H9 (cell line): ENCODE results near the gene TMEM97. TPM values are rescaled to one million over a fixed set of nuclear protein-coding genes. Genes with fewer than 3 reads are reported as not detected.

Source experiments
- DNase-seq: peaks from one replicate; pipeline ENCODE4 v3.0.0-alpha.2; 2017
- H2AFZ ChIP-seq: one replicate; pipeline ENCODE4 v1.6.1; 2013; ENCODE audit warnings: mild to moderate bottlenecking, low read length, control low read depth, moderate library complexity
- H2AK5ac ChIP-seq: 2 replicates; pipeline ENCODE4 v1.6.1; 2013; ENCODE audit warnings: low read length, control low read depth, mixed read lengths; ENCODE audit not compliant: insufficient read length
- H2BK120ac ChIP-seq: one replicate; pipeline ENCODE4 v1.6.1; 2013; ENCODE audit warnings: low read depth, mild to moderate bottlenecking, low read length, control low read depth, inconsistent platforms; ENCODE audit not compliant: poor library complexity, severe bottlenecking
- H2BK12ac ChIP-seq: 2 replicates; pipeline ENCODE4 v1.6.1; 2013; ENCODE audit warnings: low read length, control low read depth, mixed read lengths, low read depth; ENCODE audit not compliant: insufficient read length
- H2BK15ac ChIP-seq: 2 replicates; pipeline ENCODE4 v1.6.1; 2013; ENCODE audit warnings: low read depth, low read length, control low read depth
- H2BK20ac ChIP-seq: one replicate; pipeline ENCODE4 v1.6.1; 2013; ENCODE audit warnings: low read depth, mild to moderate bottlenecking, low read length, control low read depth, inconsistent platforms; ENCODE audit not compliant: poor library complexity, severe bottlenecking
- H2BK5ac ChIP-seq: 2 replicates; pipeline ENCODE4 v1.6.1; 2013; ENCODE audit warnings: low read length, control low read depth, mixed read lengths; ENCODE audit not compliant: insufficient read length
- H3K14ac ChIP-seq: 2 replicates; pipeline ENCODE4 v1.6.1; 2013; ENCODE audit warnings: low read length, control low read depth; ENCODE audit not compliant: insufficient read depth
- H3K18ac ChIP-seq: 2 replicates; pipeline ENCODE4 v1.6.1; 2013; ENCODE audit warnings: low read depth, mild to moderate bottlenecking, mixed read lengths, low read length, control low read depth; ENCODE audit not compliant: insufficient read length
- H3K23ac ChIP-seq: 2 replicates; pipeline ENCODE4 v1.6.1; 2013; ENCODE audit warnings: low read length, control low read depth, mixed read lengths, low read depth; ENCODE audit not compliant: insufficient read length
- H3K23me2 ChIP-seq: 2 replicates; pipeline ENCODE4 v1.6.1; 2013; ENCODE audit warnings: low read depth, mild to moderate bottlenecking, mixed read lengths, low read length, control low read depth; ENCODE audit not compliant: insufficient read length, poor library complexity, severe bottlenecking
- H3K27ac ChIP-seq: 2 replicates; pipeline ENCODE4 v1.5.1; 2013; ENCODE audit warnings: low read length, control low read depth, mixed read lengths, low read depth; ENCODE audit not compliant: insufficient read length
- H3K27me3 ChIP-seq: 2 replicates; pipeline ENCODE4 v1.6.1; 2013; ENCODE audit warnings: low read length, control low read depth, inconsistent platforms; ENCODE audit not compliant: insufficient read depth
- H3K4ac ChIP-seq: 2 replicates; pipeline ENCODE4 v1.6.1; 2013; ENCODE audit warnings: low read depth, mild to moderate bottlenecking, control low read depth, inconsistent platforms, low read length, moderate library complexity
- H3K4me1 ChIP-seq: 2 replicates; pipeline ENCODE4 v1.6.1; 2013; ENCODE audit warnings: low read length, control low read depth, inconsistent platforms; ENCODE audit not compliant: insufficient read depth
- H3K4me2 ChIP-seq: 2 replicates; pipeline ENCODE4 v1.6.1; 2013; ENCODE audit warnings: low read length, control low read depth, mixed read lengths; ENCODE audit not compliant: insufficient read length, insufficient read depth
- H3K56ac ChIP-seq: 2 replicates; pipeline ENCODE4 v1.6.1; 2013; ENCODE audit warnings: low read depth, mild to moderate bottlenecking, mixed read lengths, low read length, control low read depth; ENCODE audit not compliant: insufficient read length
- H3K79me1 ChIP-seq: 2 replicates; pipeline ENCODE4 v1.6.1; 2013; ENCODE audit warnings: low read depth, mild to moderate bottlenecking, moderate library complexity, low read length, control low read depth, inconsistent platforms; ENCODE audit not compliant: insufficient read depth, poor library complexity, severe bottlenecking
- H3K79me2 ChIP-seq: 2 replicates; pipeline ENCODE4 v1.6.1; 2013; ENCODE audit warnings: low read length, control low read depth, inconsistent platforms; ENCODE audit not compliant: insufficient read depth
- H3K9ac ChIP-seq: 2 replicates; pipeline ENCODE4 v1.6.1; 2013; ENCODE audit warnings: low read length, control low read depth, mixed read lengths; ENCODE audit not compliant: insufficient read length; ENCODE audit errors: extremely low read depth
- H3K9me3 ChIP-seq: one replicate; pipeline ENCODE4 v1.6.1; 2013; ENCODE audit warnings: low read depth, low read length, inconsistent platforms; ENCODE audit not compliant: control insufficient read depth
- H3T11ph ChIP-seq: one replicate; pipeline ENCODE4 v1.6.1; 2013; ENCODE audit warnings: mild to moderate bottlenecking, low read length, control low read depth, inconsistent platforms
- H4K20me1 ChIP-seq: one replicate; pipeline ENCODE4 v1.6.1; 2013; ENCODE audit not compliant: control insufficient read depth, insufficient read length, insufficient read depth
- H4K5ac ChIP-seq: 2 replicates; pipeline ENCODE4 v1.6.1; 2013; ENCODE audit warnings: low read depth, mild to moderate bottlenecking, mixed read lengths, low read length, control low read depth; ENCODE audit not compliant: insufficient read length
- H4K8ac ChIP-seq: replicated peaks from 2 replicates; pipeline ENCODE4 v1.6.1; 2013; ENCODE audit warnings: low read length, control low read depth, mixed read lengths, low read depth; ENCODE audit not compliant: insufficient read length
- H4K91ac ChIP-seq: 2 replicates; pipeline ENCODE4 v1.6.1; 2013; ENCODE audit warnings: low read depth, mild to moderate bottlenecking, moderate library complexity, mixed read lengths, low read length, control low read depth; ENCODE audit not compliant: insufficient read length
- H3K27ac Mint-ChIP-seq, 3 experiments: 2 replicates in 2 of 3; 3 replicates in 1 of 3; pipeline ENCODE4 v1.8.0; 2020 to 2021; ENCODE audit warnings: mixed read lengths in 3 of 3, mild to moderate bottlenecking in 1 of 3, moderate library complexity in 1 of 3
- H3K27me3 Mint-ChIP-seq: 2 replicates; pipeline ENCODE4 v1.8.0; 2021; ENCODE audit warnings: low read depth, mild to moderate bottlenecking, moderate library complexity, mixed read lengths
- H3K36me3 Mint-ChIP-seq, 3 experiments: 2 replicates in 2 of 3; 3 replicates in 1 of 3; pipeline ENCODE4 v1.8.0; 2020 to 2021; ENCODE audit warnings: low read depth in 3 of 3, mixed read lengths in 3 of 3; ENCODE audit not compliant: insufficient read depth in 1 of 3
- H3K4me1 Mint-ChIP-seq, 2 experiments: 2 replicates each; pipeline ENCODE4 v1.8.0; 2020; ENCODE audit warnings: mixed read lengths in 2 of 2
- H3K4me3 Mint-ChIP-seq, 2 experiments: 2 replicates in 1 of 2; 3 replicates in 1 of 2; pipeline ENCODE4 v1.8.0; 2020 to 2021; ENCODE audit warnings: mild to moderate bottlenecking in 2 of 2, mixed read lengths in 2 of 2, moderate library complexity in 1 of 2
- H3K9me3 Mint-ChIP-seq, 2 experiments: 2 replicates in 1 of 2; 3 replicates in 1 of 2; pipeline ENCODE4 v1.8.0; 2020; ENCODE audit warnings: mild to moderate bottlenecking in 2 of 2, mixed read lengths in 2 of 2, moderate library complexity in 1 of 2
- WGBS: extraction: QIAGEN DNeasy Blood & Tissue Kit; methylation state at CpG from one replicate; pipeline ENCODE4 v1.1.7; 2013; ENCODE audit warnings: missing lambda C conversion rate, low lambda C conversion rate, mixed read lengths; ENCODE audit not compliant: insufficient read length; ENCODE audit errors: extremely low coverage; 5-methylcytosine and 5-hydroxymethylcytosine counted together
- total RNA-seq: library from RNA; stranded (reverse); gene quantifications from 2 replicates; pipeline ENCODE4 v1.2.1, GENCODE V29; 2021
- TF ChIP-seq, protein P1 (sequence below): fragments of 200-600 bp; sonication (generic); conservative IDR thresholded peaks from 3 replicates; pipeline ENCODE4 v1.8.0; 2021; ENCODE audit warnings: antibody characterized with exemption, mild to moderate bottlenecking

TMEM97 gene
- total RNA-seq, 1 experiment from 2014 or later = 116 TPM

DNA sequence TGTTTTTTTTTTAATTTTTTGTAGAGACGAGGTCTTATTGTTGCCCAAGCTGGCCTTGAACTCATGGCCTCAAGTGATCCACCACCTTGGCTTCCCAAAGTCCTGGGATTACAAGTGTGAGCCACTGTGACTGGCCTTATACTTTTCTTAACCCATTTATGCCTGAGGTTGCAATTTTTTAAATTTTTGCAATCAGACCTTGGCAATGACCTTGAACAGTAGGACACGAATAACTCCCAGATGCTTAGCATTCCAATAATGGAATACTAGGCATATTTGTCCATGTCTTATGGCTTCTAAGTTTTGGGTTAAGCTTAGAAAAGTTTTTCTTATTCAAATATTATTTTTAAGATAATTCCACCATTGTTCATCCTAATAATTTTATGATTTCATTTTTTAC lies 28.3 kb upstream of the TMEM97 start:
- Histone ChIP-seq H2BK120ac (no peak overlapping the region), H3K18ac (no peak overlapping the region), H3K27me3 (no peaks in the 10 kb centered on the region), H4K91ac (no peak overlapping the region), H3K56ac (no peak overlapping the region), H3K9me3 (no peaks in the 10 kb centered on the region), H3K4me2 (no peak overlapping the region), H4K5ac (no peak overlapping the region), H3K9ac (no peak overlapping the region), H3K4me1 (no peaks in the 10 kb centered on the region), H3K27ac (no peak overlapping the region), H2AK5ac (no peak overlapping the region), H2BK5ac (no peak overlapping the region), H3K23ac (no peak overlapping the region), H3K23me2 (no peaks in the 10 kb centered on the region), H4K8ac (no peak overlapping the region), H3K79me1 (no peaks in the 10 kb centered on the region), H3K14ac (no peak overlapping the region), H3K4ac (no peak overlapping the region), H3K79me2 (no peaks in the 10 kb centered on the region), H3T11ph (no peak overlapping the region), H4K20me1 (no peaks in the 10 kb centered on the region), H2BK15ac (no peak overlapping the region), H2BK12ac (no peak overlapping the region), H2BK20ac (no peak overlapping the region), H2AFZ (no peak overlapping the region)
- Mint-ChIP-seq H3K27ac (no peak overlapping the region), H3K4me3 (no peak overlapping the region), H3K4me1 (no peaks in the 10 kb centered on the region), H3K36me3 (no peaks in the 10 kb centered on the region), H3K27me3 (no peaks in the 10 kb centered on the region), H3K9me3 (no peaks in the 10 kb centered on the region)
- TF ChIP-seq, protein P1, sequence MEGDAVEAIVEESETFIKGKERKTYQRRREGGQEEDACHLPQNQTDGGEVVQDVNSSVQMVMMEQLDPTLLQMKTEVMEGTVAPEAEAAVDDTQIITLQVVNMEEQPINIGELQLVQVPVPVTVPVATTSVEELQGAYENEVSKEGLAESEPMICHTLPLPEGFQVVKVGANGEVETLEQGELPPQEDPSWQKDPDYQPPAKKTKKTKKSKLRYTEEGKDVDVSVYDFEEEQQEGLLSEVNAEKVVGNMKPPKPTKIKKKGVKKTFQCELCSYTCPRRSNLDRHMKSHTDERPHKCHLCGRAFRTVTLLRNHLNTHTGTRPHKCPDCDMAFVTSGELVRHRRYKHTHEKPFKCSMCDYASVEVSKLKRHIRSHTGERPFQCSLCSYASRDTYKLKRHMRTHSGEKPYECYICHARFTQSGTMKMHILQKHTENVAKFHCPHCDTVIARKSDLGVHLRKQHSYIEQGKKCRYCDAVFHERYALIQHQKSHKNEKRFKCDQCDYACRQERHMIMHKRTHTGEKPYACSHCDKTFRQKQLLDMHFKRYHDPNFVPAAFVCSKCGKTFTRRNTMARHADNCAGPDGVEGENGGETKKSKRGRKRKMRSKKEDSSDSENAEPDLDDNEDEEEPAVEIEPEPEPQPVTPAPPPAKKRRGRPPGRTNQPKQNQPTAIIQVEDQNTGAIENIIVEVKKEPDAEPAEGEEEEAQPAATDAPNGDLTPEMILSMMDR = no peak
- WGBS = no CpG with 5 or more reads among the region's 2 CpGs
- no peak for DNase-seq
